GM06990 (cell line): ENCODE data around the gene C13orf46.
"Not testable (repeated sequence)": the region's sequence is repeated elsewhere in the genome, so short reads cannot be mapped to it uniquely, and the experiment has no call there.

Experiments
- DNase-seq: peaks from one replicate; pipeline ENCODE4 v3.0.0-alpha.2; 2011; ENCODE audit not compliant: insufficient read length; ENCODE audit errors: extremely low read depth
- H3K27me3 ChIP-seq: replicated peaks from 2 replicates; pipeline ENCODE4 v1.6.0; 2011; ENCODE audit warnings: low read length; ENCODE audit not compliant: control insufficient read depth, insufficient read depth
- H3K36me3 ChIP-seq: 2 replicates; pipeline ENCODE4 v1.5.1; 2011; ENCODE audit warnings: low read length; ENCODE audit not compliant: control insufficient read depth, insufficient read depth
- H3K4me3 ChIP-seq: replicated peaks from 2 replicates; pipeline ENCODE4 v1.5.1; 2011; ENCODE audit warnings: low read depth, mild to moderate bottlenecking, control low read depth, low read length
- CTCF ChIP-seq: IDR thresholded peaks from 2 replicates; pipeline ENCODE4 v1.5.1; 2011; ENCODE audit warnings: low read length, control low read depth, mild to moderate bottlenecking, inconsistent platforms; ENCODE audit not compliant: insufficient read depth, poor library complexity, severe bottlenecking

Gene C13orf46

GRCh38 chr13:113990321-113990837 lies 16.5 kb upstream of the C13orf46 start:
- TF ChIP-seq CTCF, result no peak
- DNase-seq, result no peak
- Histone ChIP-seq H3K4me3 (no peak overlapping the region), H3K36me3 (peaks cover 21% of the 10 kb centered on the region), H3K27me3 (no peaks in the 10 kb centered on the region)

- H3K27me3 ChIP-seq, result no peaks in the 10 kb centered on the region
- no peak overlapping the region for H3K4me3 ChIP-seq
- TF ChIP-seq CTCF, result no peak
- H3K36me3 ChIP-seq, result peaks cover 18% of the 10 kb centered on the region
- DNase-seq, result no peak
Observed at GRCh38 chr13:113989585-113990300, 15.9 kb upstream of the C13orf46 start.

- H3K36me3 ChIP-seq, result peaks cover 18% of the 10 kb centered on the region
- not testable (repeated sequence) for H3K4me3 ChIP-seq, H3K27me3 ChIP-seq, DNase-seq
Observed at GRCh38 chr13:113988859-113989258, 15.0 kb upstream of the C13orf46 start.

GRCh38 chr13:113982296-113982661 lies 8.4 kb upstream of the C13orf46 start:
- Histone ChIP-seq H3K4me3 (no peak overlapping the region), H3K36me3 (peaks cover 30% of the 10 kb centered on the region), H3K27me3 (no peaks in the 10 kb centered on the region)
- no peak for TF ChIP-seq CTCF
- no peak for DNase-seq

GRCh38 chr13:113981611-113982295 lies 7.9 kb upstream of the C13orf46 start:
- H3K36me3 ChIP-seq, result peaks cover 32% of the 10 kb centered on the region
- no peak for DNase-seq
- TF ChIP-seq CTCF, result no peak
- H3K4me3 ChIP-seq, result no peak overlapping the region
- H3K27me3 ChIP-seq, result no peaks in the 10 kb centered on the region

- TF ChIP-seq CTCF, result no peak
- no peak overlapping the region for H3K4me3 ChIP-seq
- no peaks in the 10 kb centered on the region for H3K27me3 ChIP-seq
- peaks cover 33% of the 10 kb centered on the region for H3K36me3 ChIP-seq
- DNase-seq, result no peak
Observed at GRCh38 chr13:113981194-113981605, 7.3 kb upstream of the C13orf46 start.
